ENCODE measurements around the gene SORCS2.

GRCh38 chr4:7692451-7693236 is 500.3 kb downstream of the SORCS2 start:
- no peak for TF ChIP-seq CTCF (IDR thresholded peaks at IDR 0.05; ENCODE audit: poor library complexity, severe bottlenecking)
- no peak for TF ChIP-seq POLR2AphosphoS5 (IDR thresholded peaks at IDR 0.05)
- TF ChIP-seq EZH2 (IDR thresholded peaks at IDR 0.05; ENCODE audit: borderline replicate concordance, insufficient read depth, low read length, poor library complexity, severe bottlenecking), result no peak
- no peak for TF ChIP-seq REST (IDR thresholded peaks at IDR 0.05; ENCODE audit: borderline replicate concordance)
- no peak for TF ChIP-seq TAF1 (IDR thresholded peaks at IDR 0.05; ENCODE audit: low read depth)

Data from neural cell (in vitro differentiated cells).